Smooth muscle cell (in vitro differentiated cells): Measurements from ENCODE around the gene UMODL1. TPM values are rescaled to one million over a fixed set of nuclear protein-coding genes. Genes with fewer than 3 reads are reported as not detected.

Source experiments
- DNase-seq: peaks from one replicate; lab custom pipeline; 2025; ENCODE audit not compliant: unreplicated experiment; lab: John Stamatoyannopoulos, UW
- H2AFZ ChIP-seq: fragments of 200-600 bp; sonication (generic); 2 replicates; pipeline ENCODE4 v1.6.0; 2016; ENCODE audit warnings: antibody characterized with exemption, low read depth, mild to moderate bottlenecking
- H3F3A ChIP-seq: fragments of 200-600 bp; sonication (generic); 2 replicates; pipeline ENCODE4 v1.6.0; 2017; ENCODE audit warnings: antibody characterized with exemption, low read depth
- H3K27ac ChIP-seq: fragments of 200-600 bp; sonication (generic); 2 replicates; pipeline ENCODE4 v1.5.1; 2016; ENCODE audit warnings: low read depth, mild to moderate bottlenecking
- H3K27me3 ChIP-seq: fragments of 200-600 bp; sonication (generic); 2 replicates; pipeline ENCODE4 v1.6.1; 2016; ENCODE audit warnings: low read depth, mild to moderate bottlenecking
- H3K36me3 ChIP-seq: fragments of 200-600 bp; sonication (generic); 2 replicates; pipeline ENCODE4 v1.5.1; 2016; ENCODE audit warnings: low read depth
- H3K4me1 ChIP-seq: fragments of 200-600 bp; sonication (generic); 2 replicates; pipeline ENCODE4 v1.5.1; 2016; ENCODE audit warnings: low read depth
- H3K4me2 ChIP-seq: fragments of 200-600 bp; sonication (generic); 2 replicates; pipeline ENCODE4 v1.6.0; 2016; ENCODE audit warnings: mild to moderate bottlenecking
- H3K4me3 ChIP-seq: fragments of 200-600 bp; sonication (generic); 2 replicates; pipeline ENCODE4 v1.5.1; 2016; ENCODE audit warnings: mild to moderate bottlenecking
- H3K79me2 ChIP-seq: fragments of 200-600 bp; sonication (generic); 2 replicates; pipeline ENCODE4 v1.6.0; 2016; ENCODE audit warnings: low read depth, mild to moderate bottlenecking
- H3K9ac ChIP-seq: fragments of 200-600 bp; sonication (generic); 2 replicates; pipeline ENCODE4 v1.6.0; 2016; ENCODE audit warnings: low read depth
- H3K9me3 ChIP-seq: fragments of 200-600 bp; sonication (generic); replicated peaks from 2 replicates; pipeline ENCODE4 v1.5.1; 2016; ENCODE audit warnings: low read depth
- H4K20me1 ChIP-seq: fragments of 200-600 bp; sonication (generic); 2 replicates; pipeline ENCODE4 v1.6.0; 2016; ENCODE audit warnings: low read depth
- WGBS: methylation state at CpG from one replicate; pipeline ENCODE4 v1.1.7; 2016; ENCODE audit warnings: low lambda C conversion rate; 5-methylcytosine and 5-hydroxymethylcytosine counted together
- polyA plus RNA-seq: library from polyadenylated mRNA; unstranded; fragments of >200 nt; fragmentation: Nextera tagmentation; extraction: Ambion mirVana; gene quantifications from 2 replicates; pipeline ENCODE4 v1.2.1, GENCODE V29; 2016
- total RNA-seq: library from RNA; depleted of rRNA; stranded (reverse); fragments of >200 nt; gene quantifications from 2 replicates; pipeline ENCODE4 v1.2.3, GENCODE V29; 2014
- TF ChIP-seq, protein P1 (sequence below): fragments of 200-600 bp; sonication (generic); IDR thresholded peaks from 2 replicates; pipeline ENCODE4 v1.5.1; 2017; ENCODE audit warnings: borderline replicate concordance, mild to moderate bottlenecking, antibody characterized with exemption; ENCODE audit not compliant: insufficient read depth, poor library complexity, severe bottlenecking

UMODL1 gene
- total and polyA plus RNA-seq, 2 experiments from 2014 or later: 0.14 TPM; not detected in 1

DNA sequence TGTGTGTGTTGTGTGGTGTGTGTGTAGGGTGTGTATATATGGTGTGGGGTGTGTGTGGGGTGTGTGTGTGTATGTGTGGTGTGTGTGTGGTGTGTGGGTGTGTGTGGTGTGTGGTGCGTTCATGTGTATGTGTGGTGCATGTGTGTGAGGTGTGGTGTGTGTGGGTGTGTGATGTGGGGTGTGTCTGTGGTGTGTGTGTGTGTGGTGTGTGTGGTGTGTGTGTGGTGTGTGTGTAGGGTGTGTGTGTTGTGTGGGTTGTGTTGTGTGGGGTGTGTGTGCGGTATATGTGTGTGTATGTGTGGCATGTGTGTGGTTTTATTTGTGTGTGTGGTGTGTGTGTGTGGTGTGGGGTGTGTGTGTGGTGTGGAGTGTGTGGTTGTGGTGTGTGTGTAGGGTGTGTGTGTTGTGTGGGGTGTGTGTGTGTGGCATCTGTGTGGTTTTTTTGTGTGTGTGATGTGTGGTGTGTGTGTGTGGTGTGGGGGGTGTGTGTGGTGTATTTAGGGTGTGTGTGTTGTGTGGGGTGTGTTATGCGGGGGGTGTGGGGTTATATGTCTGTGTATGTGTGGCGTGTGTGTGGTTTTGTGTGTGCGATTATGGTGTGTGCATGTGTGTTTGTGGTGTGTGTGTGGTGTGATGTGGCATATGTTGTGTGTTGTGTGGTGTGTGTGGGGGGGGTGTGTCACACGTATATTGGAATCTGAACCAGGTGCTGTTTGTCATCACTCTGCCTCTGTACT lies 43.9 kb upstream of the UMODL1 start:
- Histone ChIP-seq H3K4me2 (no peak overlapping the region), H2AFZ (no peak overlapping the region), H3K4me3 (no peak overlapping the region), H3K36me3 (no peaks in the 10 kb centered on the region), H4K20me1 (no peaks in the 10 kb centered on the region), H3K4me1 (peaks cover 3% of the 10 kb centered on the region), H3K9ac (no peak overlapping the region), H3K27me3 (no peaks in the 10 kb centered on the region), H3K27ac (no peak overlapping the region), H3K79me2 (no peaks in the 10 kb centered on the region), H3F3A (no peaks in the 10 kb centered on the region), H3K9me3 (no peaks in the 10 kb centered on the region)
- DNase-seq: no peak
- WGBS: 84% methylated on average over 4 of the region's 6 CpGs
- TF ChIP-seq, protein P1, sequence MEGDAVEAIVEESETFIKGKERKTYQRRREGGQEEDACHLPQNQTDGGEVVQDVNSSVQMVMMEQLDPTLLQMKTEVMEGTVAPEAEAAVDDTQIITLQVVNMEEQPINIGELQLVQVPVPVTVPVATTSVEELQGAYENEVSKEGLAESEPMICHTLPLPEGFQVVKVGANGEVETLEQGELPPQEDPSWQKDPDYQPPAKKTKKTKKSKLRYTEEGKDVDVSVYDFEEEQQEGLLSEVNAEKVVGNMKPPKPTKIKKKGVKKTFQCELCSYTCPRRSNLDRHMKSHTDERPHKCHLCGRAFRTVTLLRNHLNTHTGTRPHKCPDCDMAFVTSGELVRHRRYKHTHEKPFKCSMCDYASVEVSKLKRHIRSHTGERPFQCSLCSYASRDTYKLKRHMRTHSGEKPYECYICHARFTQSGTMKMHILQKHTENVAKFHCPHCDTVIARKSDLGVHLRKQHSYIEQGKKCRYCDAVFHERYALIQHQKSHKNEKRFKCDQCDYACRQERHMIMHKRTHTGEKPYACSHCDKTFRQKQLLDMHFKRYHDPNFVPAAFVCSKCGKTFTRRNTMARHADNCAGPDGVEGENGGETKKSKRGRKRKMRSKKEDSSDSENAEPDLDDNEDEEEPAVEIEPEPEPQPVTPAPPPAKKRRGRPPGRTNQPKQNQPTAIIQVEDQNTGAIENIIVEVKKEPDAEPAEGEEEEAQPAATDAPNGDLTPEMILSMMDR: no peak

DNA sequence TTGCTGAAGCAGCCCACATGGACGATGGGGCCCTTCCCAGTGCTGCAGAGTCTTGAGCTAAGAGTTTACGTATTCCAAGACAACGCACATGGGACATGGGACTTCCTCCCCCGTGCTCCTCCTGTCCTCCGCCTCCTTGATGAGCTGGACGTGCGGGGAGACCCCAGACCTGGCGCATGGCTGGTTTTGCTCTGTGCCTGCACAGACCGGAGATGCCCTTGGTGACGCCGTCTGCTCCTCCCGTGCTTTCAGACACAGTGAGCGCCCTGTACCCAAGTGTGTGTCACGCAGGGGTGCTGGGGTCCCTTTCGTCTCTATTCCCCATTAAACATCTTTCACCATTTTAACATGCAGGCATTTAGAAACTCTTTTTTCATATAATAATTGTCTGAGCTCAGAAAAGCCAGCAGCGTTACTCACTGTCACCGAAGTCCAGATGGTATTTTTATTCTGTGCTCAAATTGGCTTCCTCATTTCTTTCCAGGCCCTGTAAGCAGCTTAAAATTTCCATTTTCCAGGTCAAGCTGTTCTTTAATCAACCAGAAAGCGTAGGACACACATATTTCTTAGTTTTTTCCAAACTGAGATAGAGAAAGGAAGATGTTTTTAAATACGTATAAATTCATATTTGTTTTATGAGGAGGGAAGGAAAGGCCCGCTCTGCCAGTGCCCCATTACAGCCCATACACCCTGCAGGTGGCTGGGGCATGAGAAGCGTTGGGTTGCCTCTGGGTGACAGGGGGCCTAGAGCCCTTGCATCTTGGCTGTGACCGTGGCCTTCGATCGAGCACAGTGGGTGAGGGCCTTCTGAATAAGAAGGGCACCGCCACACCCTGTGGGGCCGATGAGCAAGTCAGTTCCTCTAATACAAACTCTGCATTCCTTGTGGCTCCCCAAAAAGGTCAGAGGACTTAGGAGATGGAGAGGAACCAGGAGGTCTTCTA lies 43.0 kb upstream of the UMODL1 start:
- H3F3A ChIP-seq: no peaks in the 10 kb centered on the region
- H3K36me3 ChIP-seq: no peaks in the 10 kb centered on the region
- no peaks in the 10 kb centered on the region for H4K20me1 ChIP-seq
- H3K9ac ChIP-seq: no peak overlapping the region
- DNase-seq: no peak
- no peaks in the 10 kb centered on the region for H3K79me2 ChIP-seq
- H3K9me3 ChIP-seq: no peaks in the 10 kb centered on the region
- H3K27ac ChIP-seq: no peak overlapping the region
- H3K4me2 ChIP-seq: no peak overlapping the region
- 92% methylated on average over 26 of the region's 26 CpGs for WGBS
- H3K27me3 ChIP-seq: no peaks in the 10 kb centered on the region
- TF ChIP-seq, protein P1: no peak
- H3K4me3 ChIP-seq: no peak overlapping the region
- no peak overlapping the region for H2AFZ ChIP-seq
- no peaks in the 10 kb centered on the region for H3K4me1 ChIP-seq

DNA sequence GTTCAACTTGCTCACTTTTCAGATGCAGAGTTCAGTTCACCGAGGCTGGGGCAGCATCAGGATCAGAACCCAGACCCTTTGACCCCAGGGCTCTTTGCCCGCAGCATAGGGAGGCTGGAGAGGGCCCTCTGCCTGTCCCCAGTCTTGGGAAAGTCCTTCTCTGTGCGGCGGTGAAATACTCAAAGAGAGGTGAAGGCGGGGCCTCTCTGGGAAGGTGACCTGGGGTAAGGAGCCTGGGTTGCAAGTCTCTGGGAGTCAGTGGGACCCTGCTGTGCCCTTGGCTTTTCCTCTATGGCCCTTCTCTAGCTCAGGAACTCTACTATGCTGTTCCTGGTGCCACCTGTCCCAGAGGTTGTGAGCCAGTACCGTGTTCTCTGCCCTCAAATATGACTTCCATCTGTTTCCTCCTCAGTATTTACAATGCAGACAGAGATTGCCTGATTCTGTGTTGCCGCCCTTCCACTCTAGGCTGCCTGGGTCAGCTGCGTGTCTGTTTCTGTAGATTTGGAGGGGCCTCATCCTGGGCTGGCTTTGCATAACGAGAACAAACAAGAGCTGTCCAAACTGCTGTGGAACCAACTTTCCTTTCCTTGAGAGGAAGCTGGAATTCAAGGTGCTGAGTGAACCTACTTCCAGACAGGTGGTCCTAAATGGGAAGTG lies 42.2 kb upstream of the UMODL1 start:
- Histone ChIP-seq H3K79me2 (no peaks in the 10 kb centered on the region), H3F3A (no peaks in the 10 kb centered on the region), H3K27ac (no peak overlapping the region), H3K4me2 (no peak overlapping the region), H3K27me3 (no peaks in the 10 kb centered on the region), H3K9me3 (no peaks in the 10 kb centered on the region), H3K4me1 (no peaks in the 10 kb centered on the region), H2AFZ (no peak overlapping the region), H3K9ac (no peak overlapping the region), H4K20me1 (no peaks in the 10 kb centered on the region), H3K4me3 (no peak overlapping the region), H3K36me3 (no peaks in the 10 kb centered on the region)
- TF ChIP-seq, protein P1: no peak
- WGBS: 81% methylated on average over 9 of the region's 9 CpGs
- no peak for DNase-seq
